Caco-2 (cell line): ENCODE results near the gene KRT86. TPM values are rescaled to one million over a fixed set of nuclear protein-coding genes. Genes with fewer than 3 reads are reported as not detected.
A peak's percentile ranks its signal among the peaks of the same experiment; 100 is the strongest.

Source experiments
- Bru-seq: library from RNA; stranded (reverse); fragments of 400-500 nt; gene quantifications from one replicate; lab custom pipeline; 2021; lab: Mats Ljungman, UMichigan
- BruChase-seq, 2 experiments: library from RNA; stranded (reverse); fragments of 400-500 nt; gene quantifications; one replicate each; lab custom pipeline; 2021; lab: Mats Ljungman, UMichigan
- BruUV-seq: library from RNA; stranded (reverse); fragments of 400-500 nt; replicated peaks from 2 replicates; lab custom pipeline; 2021; lab: Mats Ljungman, UMichigan
- CTCF ChIA-PET: fragments of 300-600 bp; sonication (Branson Sonifier 250); formaldehyde crosslinking; loops from one replicate; lab custom pipeline; 2022; ENCODE audit warnings: antibody characterized with exemption; lab: Charles Lee
- POLR2A ChIA-PET: fragments of 300-600 bp; sonication (Branson Sonifier 250); formaldehyde crosslinking; loops from one replicate; lab custom pipeline; 2022; ENCODE audit warnings: antibody characterized with exemption; lab: Charles Lee
- DNase-seq, 2 experiments: peaks; one replicate each; pipeline versions ENCODE4 v3.0.0 to v3.0.0-alpha.2; 2020 to 2022
- H3K27me3 ChIP-seq: replicated peaks from 2 replicates; pipeline ENCODE4 v1.6.0; 2011; ENCODE audit warnings: low read length; ENCODE audit not compliant: control insufficient read depth, insufficient read depth
- H3K36me3 ChIP-seq: 2 replicates; pipeline ENCODE4 v1.5.1; 2011; ENCODE audit warnings: low read length; ENCODE audit not compliant: control insufficient read depth, insufficient read depth
- H3K4me1 ChIP-seq: fragments of 250-450 bp; sonication (Bioruptor Pico); 2 replicates; pipeline ENCODE4 v1.5.1; 2020; ENCODE audit warnings: mild to moderate bottlenecking
- H3K4me3 ChIP-seq: 2 replicates; pipeline ENCODE4 v1.5.1; 2011; ENCODE audit warnings: low read depth, mild to moderate bottlenecking, control low read depth, low read length
- H3K9me3 ChIP-seq: fragments of 250-450 bp; sonication (Bioruptor Pico); 2 replicates; pipeline ENCODE4 v1.5.1; 2020; ENCODE audit warnings: mild to moderate bottlenecking, moderate library complexity
- H3K27ac Mint-ChIP-seq: one replicate; pipeline ENCODE4 v1.8.0; 2022; ENCODE audit warnings: mixed read lengths; ENCODE audit not compliant: unreplicated experiment
- H3K27me3 Mint-ChIP-seq: one replicate; pipeline ENCODE4 v1.8.0; 2022; ENCODE audit warnings: mixed read lengths; ENCODE audit not compliant: insufficient read depth, unreplicated experiment
- H3K36me3 Mint-ChIP-seq: one replicate; pipeline ENCODE4 v1.8.0; 2022; ENCODE audit warnings: mild to moderate bottlenecking, mixed read lengths; ENCODE audit not compliant: insufficient read depth, unreplicated experiment
- H3K4me1 Mint-ChIP-seq: one replicate; pipeline ENCODE4 v1.8.0; 2022; ENCODE audit warnings: low read depth, mixed read lengths; ENCODE audit not compliant: unreplicated experiment
- H3K4me3 Mint-ChIP-seq: one replicate; pipeline ENCODE4 v1.8.0; 2022; ENCODE audit warnings: mild to moderate bottlenecking, moderate library complexity, mixed read lengths; ENCODE audit not compliant: unreplicated experiment
- H3K9me3 Mint-ChIP-seq: one replicate; pipeline ENCODE4 v1.8.0; 2022; ENCODE audit warnings: mixed read lengths; ENCODE audit not compliant: unreplicated experiment
- CTCF ChIP-seq, 2 experiments: fragments of 200-600 bp in 1 of 2; IDR thresholded peaks; 1 replicate in 1 of 2; 2 replicates in 1 of 2; pipeline versions ENCODE4 v1.5.1 to v1.8.0; 2011 to 2022; ENCODE audit warnings: antibody characterized with exemption in 1 of 2, control low read depth in 1 of 2, inconsistent platforms in 1 of 2, low read depth in 1 of 2, low read length in 1 of 2, mild to moderate bottlenecking in 1 of 2, moderate library complexity in 1 of 2; ENCODE audit not compliant: insufficient read depth in 1 of 2, severe bottlenecking in 1 of 2, unreplicated experiment in 1 of 2
- intact Hi-C: fragments of 100-400 bp; cut with micrococcal nuclease; formaldehyde crosslinking; loops from one replicate; pipeline ENCODE4 v1.10.0; 2022; ENCODE audit not compliant: unreplicated experiment
- long read RNA-seq: library from polyadenylated mRNA; stranded (forward); transcript quantifications from one replicate; pipeline ENCODE4 v2.0.0, GENCODE V29; 2022
- total RNA-seq: library from RNA; stranded (reverse); gene quantifications from 2 replicates; pipeline ENCODE4 v1.2.3, GENCODE V29; 2022

The KRT86 gene
- total RNA-seq (not detected in 2 replicates), Bru-seq, nascent RNA (percentile 19 among the genes with signal in this experiment), BruChase-seq, experiment 1, labeled RNA remaining after a 2-hour chase (not detected), BruChase-seq, experiment 2, labeled RNA remaining after a 6-hour chase (percentile 11 among the genes with signal in this experiment)
- long read RNA-seq, partial matches to known transcripts = 1 of 2 reads
- long read RNA-seq, other reads (novel, unspliced or antisense) = 1 of 2 reads

- CTCF ChIA-PET = no interaction called here
- DNase-seq = no peak
These were observed at the start of gene KRT86 for GRCh38 chr12:52274521-52275120. Gene KRT86, plus strand, starts transcription at chr12:52274645. Its CDS starts 27,272 bp downstream, at chr12:52301917.

GRCh38 chr12:52225752-52226151, 48.7 kb upstream of the KRT86 start:
- POLR2A ChIA-PET = no interaction called here
- BruUV-seq = no TSS peak
- TF ChIP-seq CTCF (IDR thresholded peaks at IDR 0.05; ENCODE audit: insufficient read depth in 1 of 2, low read depth in 1 of 2, low read length in 1 of 2, severe bottlenecking in 1 of 2, unreplicated experiment in 1 of 2) = no peak
- Mint-ChIP-seq H3K27me3 (no peaks in the 10 kb centered on the region), H3K27ac (no peak overlapping the region), H3K4me3 (no peak overlapping the region), H3K36me3 (no peaks in the 10 kb centered on the region), H3K4me1 (peaks cover 28% of the 10 kb centered on the region), H3K9me3 (peaks cover 10% of the 10 kb centered on the region)
- intact Hi-C loops = no loop called here
- no peaks in the 10 kb centered on the region for H3K27me3 ChIP-seq
- peaks cover 42% of the 10 kb centered on the region for H3K4me1 ChIP-seq
- no peak for DNase-seq
- H3K9me3 ChIP-seq = no peaks in the 10 kb centered on the region
- CTCF ChIA-PET = interaction anchor here (0.6 kb wide), 1 partner anchor 54 kb away, joined by 3 read pairs; no protein-coding TSS in a partner anchor
- no peak overlapping the region for H3K4me3 ChIP-seq
- H3K36me3 ChIP-seq = no peaks in the 10 kb centered on the region

More at GRCh38 chr12:52274521-52275120, at the start of gene KRT86:
- H3K27ac Mint-ChIP-seq = no peak within 1 kb of the TSS
- intact Hi-C loops = no loop called here
- peaks cover 5% of the 10 kb centered on the region for H3K27me3 Mint-ChIP-seq
- no peaks in the 10 kb centered on the region for H3K36me3 Mint-ChIP-seq
- H3K4me3 Mint-ChIP-seq = no peak within 1 kb of the TSS
- POLR2A ChIA-PET = no interaction called here
- no peak for TF ChIP-seq CTCF (IDR thresholded peaks at IDR 0.05; ENCODE audit: insufficient read depth in 1 of 2, low read depth in 1 of 2, low read length in 1 of 2, severe bottlenecking in 1 of 2, unreplicated experiment in 1 of 2)
- peaks cover 8% of the 10 kb centered on the region for H3K9me3 Mint-ChIP-seq
- no peaks in the 10 kb centered on the region for H3K9me3 ChIP-seq
- H3K36me3 ChIP-seq = no peaks in the 10 kb centered on the region
- peaks cover 11% of the 10 kb centered on the region for H3K4me1 ChIP-seq
- no TSS peak for BruUV-seq
- H3K27me3 ChIP-seq = no peaks in the 10 kb centered on the region
- H3K4me3 ChIP-seq = no peak within 1 kb of the TSS
- peaks cover 15% of the 10 kb centered on the region for H3K4me1 Mint-ChIP-seq

- POLR2A ChIA-PET = interaction anchor here (1.0 kb wide), 1 partner anchor 11 kb away, joined by 3 read pairs; no protein-coding TSS in a partner anchor
- CTCF ChIA-PET = no interaction called here
- Histone ChIP-seq H3K4me3 (no peak overlapping the region), H3K4me1 (peaks cover 49% of the 10 kb centered on the region), H3K27me3 (no peaks in the 10 kb centered on the region), H3K9me3 (no peaks in the 10 kb centered on the region), H3K36me3 (no peaks in the 10 kb centered on the region)
- H3K27ac Mint-ChIP-seq = no peak overlapping the region
- no peaks in the 10 kb centered on the region for H3K27me3 Mint-ChIP-seq
- H3K4me3 Mint-ChIP-seq = no peak overlapping the region
- no peak for DNase-seq
- no peaks in the 10 kb centered on the region for H3K36me3 Mint-ChIP-seq
- intact Hi-C loops = no loop called here
- peaks cover 35% of the 10 kb centered on the region for H3K4me1 Mint-ChIP-seq
- no peak for TF ChIP-seq CTCF (IDR thresholded peaks at IDR 0.05; ENCODE audit: insufficient read depth in 1 of 2, low read depth in 1 of 2, low read length in 1 of 2, severe bottlenecking in 1 of 2, unreplicated experiment in 1 of 2)
- BruUV-seq = no TSS peak
- H3K9me3 Mint-ChIP-seq = peaks cover 10% of the 10 kb centered on the region
These were observed 48.0 kb upstream of the KRT86 start for GRCh38 chr12:52226446-52226845.
